Measurements from ENCODE around the gene COPB2.

Gene COPB2

GRCh38 chr3:139377378-139377777, 12.1 kb downstream of the COPB2 start:
- no peaks in the 10 kb centered on the region for H3K9me3 ChIP-seq (ENCODE audit: insufficient read depth, low read depth, low read length)
- no peaks in the 10 kb centered on the region for H3K4me1 ChIP-seq (ENCODE audit: insufficient read depth, low read length)
- peaks cover 96% of the 10 kb centered on the region for H3K36me3 ChIP-seq (ENCODE audit: insufficient read depth, low read length)
- WGBS, result 94% methylated on average over 3 of the region's 3 CpGs
- H3K27ac ChIP-seq (ENCODE audit: low read depth, low read length), result no peak overlapping the region
- no peak overlapping the region for H3K9ac ChIP-seq (ENCODE audit: low read depth, low read length)
- no peak overlapping the region for H3K4me3 ChIP-seq (ENCODE audit: low read length)
- H3K27me3 ChIP-seq (ENCODE audit: insufficient read depth, low read length), result no peaks in the 10 kb centered on the region

GRCh38 chr3:139374099-139374498, 15.3 kb downstream of the COPB2 start:
- no peak overlapping the region for H3K9ac ChIP-seq (ENCODE audit: low read depth, low read length)
- no peak overlapping the region for H3K4me3 ChIP-seq (ENCODE audit: low read length)
- no peak overlapping the region for H3K27ac ChIP-seq (ENCODE audit: low read depth, low read length)
- 100% methylated on average over 1 of the region's 2 CpGs for WGBS
- no peaks in the 10 kb centered on the region for H3K9me3 ChIP-seq (ENCODE audit: insufficient read depth, low read depth, low read length)
- H3K36me3 ChIP-seq (ENCODE audit: insufficient read depth, low read length), result peaks cover 99% of the 10 kb centered on the region
- H3K4me1 ChIP-seq (ENCODE audit: insufficient read depth, low read length), result no peaks in the 10 kb centered on the region
- H3K27me3 ChIP-seq (ENCODE audit: insufficient read depth, low read length), result no peaks in the 10 kb centered on the region

GRCh38 chr3:139364549-139364948, 24.9 kb downstream of the COPB2 start:
- no peak overlapping the region for H3K4me3 ChIP-seq (ENCODE audit: low read length)

GRCh38 chr3:139361276-139361675, 28.2 kb downstream of the COPB2 start:
- Histone ChIP-seq H3K9ac (ENCODE audit: low read depth, low read length) (no peak overlapping the region), H3K4me1 (ENCODE audit: insufficient read depth, low read length) (peaks cover 7% of the 10 kb centered on the region; the same call in 1 of the 2 replicates), H3K27ac (ENCODE audit: low read depth, low read length) (no peak overlapping the region), H3K4me3 (ENCODE audit: low read length) (no peak overlapping the region), H3K27me3 (ENCODE audit: insufficient read depth, low read length) (no peaks in the 10 kb centered on the region), H3K36me3 (ENCODE audit: insufficient read depth, low read length) (peaks cover 100% of the 10 kb centered on the region), H3K9me3 (ENCODE audit: insufficient read depth, low read depth, low read length) (no peaks in the 10 kb centered on the region)
- WGBS, result 90% methylated on average over 1 of the region's 2 CpGs

More at GRCh38 chr3:139364549-139364948, 24.9 kb downstream of the COPB2 start:
- no CpG with 5 or more reads among the region's 1 CpG for WGBS
- Histone ChIP-seq H3K27ac (ENCODE audit: low read depth, low read length) (no peak overlapping the region), H3K9me3 (ENCODE audit: insufficient read depth, low read depth, low read length) (no peaks in the 10 kb centered on the region), H3K9ac (ENCODE audit: low read depth, low read length) (no peak overlapping the region), H3K4me1 (ENCODE audit: insufficient read depth, low read length) (peaks cover 2% of the 10 kb centered on the region; the same call in 1 of the 2 replicates), H3K36me3 (ENCODE audit: insufficient read depth, low read length) (peaks cover 100% of the 10 kb centered on the region), H3K27me3 (ENCODE audit: insufficient read depth, low read length) (no peaks in the 10 kb centered on the region)

- H3K9ac ChIP-seq (ENCODE audit: low read depth, low read length), result no peak overlapping the region
- 93% methylated on average over 3 of the region's 3 CpGs for WGBS
- peaks cover 100% of the 10 kb centered on the region for H3K36me3 ChIP-seq (ENCODE audit: insufficient read depth, low read length)
- H3K27me3 ChIP-seq (ENCODE audit: insufficient read depth, low read length), result no peaks in the 10 kb centered on the region
- H3K4me3 ChIP-seq (ENCODE audit: low read length), result no peak overlapping the region
- H3K4me1 ChIP-seq (ENCODE audit: insufficient read depth, low read length), result peaks cover 7% of the 10 kb centered on the region; the same call in 1 of the 2 replicates
- H3K27ac ChIP-seq (ENCODE audit: low read depth, low read length), result peak overlapping the region; percentile 33; the same call in 1 of the 2 replicates
- no peaks in the 10 kb centered on the region for H3K9me3 ChIP-seq (ENCODE audit: insufficient read depth, low read depth, low read length)
These were observed 30.4 kb downstream of the COPB2 start for GRCh38 chr3:139358841-139359562.

- H3K36me3 ChIP-seq (ENCODE audit: insufficient read depth, low read length), result peaks cover 99% of the 10 kb centered on the region
- no peaks in the 10 kb centered on the region for H3K9me3 ChIP-seq (ENCODE audit: insufficient read depth, low read depth, low read length)
- no peak overlapping the region for H3K9ac ChIP-seq (ENCODE audit: low read depth, low read length)
- 88% methylated on average over 4 of the region's 4 CpGs for WGBS
- peaks cover 7% of the 10 kb centered on the region; the same call in 1 of the 2 replicates for H3K4me1 ChIP-seq (ENCODE audit: insufficient read depth, low read length)
- H3K4me3 ChIP-seq (ENCODE audit: low read length), result no peak overlapping the region
- no peaks in the 10 kb centered on the region for H3K27me3 ChIP-seq (ENCODE audit: insufficient read depth, low read length)
- H3K27ac ChIP-seq (ENCODE audit: low read depth, low read length), result no peak overlapping the region
These were observed 31.5 kb downstream of the COPB2 start for GRCh38 chr3:139357899-139358298.

- Histone ChIP-seq H3K4me3 (ENCODE audit: low read length) (no peak overlapping the region), H3K36me3 (ENCODE audit: insufficient read depth, low read length) (peaks cover 99% of the 10 kb centered on the region), H3K27ac (ENCODE audit: low read depth, low read length) (no peak overlapping the region), H3K9ac (ENCODE audit: low read depth, low read length) (no peak overlapping the region), H3K9me3 (ENCODE audit: insufficient read depth, low read depth, low read length) (no peaks in the 10 kb centered on the region), H3K27me3 (ENCODE audit: insufficient read depth, low read length) (no peaks in the 10 kb centered on the region), H3K4me1 (ENCODE audit: insufficient read depth, low read length) (peaks cover 7% of the 10 kb centered on the region; the same call in 1 of the 2 replicates)
- WGBS, result 97% methylated on average over 1 of the region's 1 CpG
These were observed 33.6 kb downstream of the COPB2 start for GRCh38 chr3:139355891-139356290.

GRCh38 chr3:139355476-139355875, 34.0 kb downstream of the COPB2 start:
- H3K4me1 ChIP-seq (ENCODE audit: insufficient read depth, low read length), result peaks cover 7% of the 10 kb centered on the region; the same call in 1 of the 2 replicates
- H3K36me3 ChIP-seq (ENCODE audit: insufficient read depth, low read length), result peaks cover 99% of the 10 kb centered on the region
- H3K27me3 ChIP-seq (ENCODE audit: insufficient read depth, low read length), result no peaks in the 10 kb centered on the region
- no peak overlapping the region for H3K9ac ChIP-seq (ENCODE audit: low read depth, low read length)
- no peak overlapping the region for H3K27ac ChIP-seq (ENCODE audit: low read depth, low read length)
- H3K9me3 ChIP-seq (ENCODE audit: insufficient read depth, low read depth, low read length), result no peaks in the 10 kb centered on the region
- 95% methylated on average over 4 of the region's 4 CpGs for WGBS
- H3K4me3 ChIP-seq (ENCODE audit: low read length), result no peak overlapping the region

- H3K9me3 ChIP-seq (ENCODE audit: insufficient read depth, low read depth, low read length), result no peaks in the 10 kb centered on the region
- no peak overlapping the region for H3K27ac ChIP-seq (ENCODE audit: low read depth, low read length)
- peaks cover 7% of the 10 kb centered on the region; the same call in 1 of the 2 replicates for H3K4me1 ChIP-seq (ENCODE audit: insufficient read depth, low read length)
- no peaks in the 10 kb centered on the region for H3K27me3 ChIP-seq (ENCODE audit: insufficient read depth, low read length)
- no peak overlapping the region for H3K9ac ChIP-seq (ENCODE audit: low read depth, low read length)
- WGBS, result 93% methylated on average over 4 of the region's 4 CpGs
- H3K4me3 ChIP-seq (ENCODE audit: low read length), result no peak overlapping the region
- peaks cover 98% of the 10 kb centered on the region for H3K36me3 ChIP-seq (ENCODE audit: insufficient read depth, low read length)
These were observed 34.8 kb downstream of the COPB2 start for GRCh38 chr3:139354661-139355060.

GRCh38 chr3:139353920-139354556, 35.4 kb downstream of the COPB2 start:
- Histone ChIP-seq H3K4me1 (ENCODE audit: insufficient read depth, low read length) (peaks cover under 1% of the 10 kb centered on the region; the same call in 1 of the 2 replicates), H3K27ac (ENCODE audit: low read depth, low read length) (no peak overlapping the region), H3K9ac (ENCODE audit: low read depth, low read length) (no peak overlapping the region), H3K9me3 (ENCODE audit: insufficient read depth, low read depth, low read length) (no peaks in the 10 kb centered on the region), H3K27me3 (ENCODE audit: insufficient read depth, low read length) (no peaks in the 10 kb centered on the region), H3K36me3 (ENCODE audit: insufficient read depth, low read length) (peaks cover 98% of the 10 kb centered on the region), H3K4me3 (ENCODE audit: low read length) (no peak overlapping the region)
- WGBS, result 60% methylated on average over 1 of the region's 3 CpGs

- H3K9ac ChIP-seq (ENCODE audit: low read depth, low read length), result no peak overlapping the region
- no peak overlapping the region for H3K4me3 ChIP-seq (ENCODE audit: low read length)
- WGBS, result 78% methylated on average over 2 of the region's 2 CpGs
- peaks cover 56% of the 10 kb centered on the region for H3K36me3 ChIP-seq (ENCODE audit: insufficient read depth, low read length)
- no peaks in the 10 kb centered on the region for H3K9me3 ChIP-seq (ENCODE audit: insufficient read depth, low read depth, low read length)
- peaks cover 12% of the 10 kb centered on the region for H3K27me3 ChIP-seq (ENCODE audit: insufficient read depth, low read length)
- no peak overlapping the region for H3K27ac ChIP-seq (ENCODE audit: low read depth, low read length)
- peaks cover 5% of the 10 kb centered on the region; the same call in 1 of the 2 replicates for H3K4me1 ChIP-seq (ENCODE audit: insufficient read depth, low read length)
These were observed 42.7 kb downstream of the COPB2 start for GRCh38 chr3:139346771-139347170.

Data from HUES64 (cell line).